GM23338 (cell line): ENCODE results near the gene STON2. TPM values are rescaled to one million over a fixed set of nuclear protein-coding genes. Genes with fewer than 3 reads are reported as not detected.

ENCODE experiments used
- ATAC-seq: fragments of 200-7000 bp; cut with Tn5 transposase; 3 replicates; pipeline ENCODE4 v1.9.1; 2020
- DNase-seq: peaks from one replicate; pipeline ENCODE4 v3.0.0-alpha.2; 2015; ENCODE audit warnings: low spot score
- H2AFZ ChIP-seq: fragments of 200-600 bp; sonication (generic); 2 replicates; pipeline ENCODE4 v1.8.0; 2016; ENCODE audit warnings: antibody characterized with exemption, mild to moderate bottlenecking, moderate library complexity
- H3F3A ChIP-seq: fragments of 200-600 bp; sonication (generic); replicated peaks from 2 replicates; pipeline ENCODE4 v1.8.0; 2017; ENCODE audit warnings: antibody characterized with exemption, mixed run types, low read depth
- H3K27ac ChIP-seq: fragments of 200-600 bp; sonication (generic); 2 replicates; pipeline ENCODE4 v1.6.1; 2016; ENCODE audit warnings: low read depth
- H3K27me3 ChIP-seq: fragments of 200-600 bp; sonication (generic); 2 replicates; pipeline ENCODE4 v1.8.0; 2016; ENCODE audit warnings: mild to moderate bottlenecking, mixed run types, moderate library complexity; ENCODE audit not compliant: insufficient read depth
- H3K36me3 ChIP-seq: fragments of 200-600 bp; sonication (generic); 2 replicates; pipeline ENCODE4 v1.8.0; 2016; ENCODE audit warnings: mild to moderate bottlenecking; ENCODE audit not compliant: insufficient read depth
- H3K4me1 ChIP-seq: fragments of 200-600 bp; sonication (generic); 2 replicates; pipeline ENCODE4 v1.8.0; 2016; ENCODE audit warnings: mild to moderate bottlenecking, moderate library complexity; ENCODE audit not compliant: insufficient read depth
- H3K4me2 ChIP-seq: fragments of 200-600 bp; sonication (generic); 2 replicates; pipeline ENCODE4 v1.7.1; 2017; ENCODE audit warnings: mixed run types
- H3K4me3 ChIP-seq: fragments of 200-600 bp; sonication (generic); 2 replicates; pipeline ENCODE4 v1.6.1; 2016; ENCODE audit warnings: mixed run types
- H3K79me2 ChIP-seq: fragments of 200-600 bp; sonication (generic); replicated peaks from 2 replicates; pipeline ENCODE4 v1.8.0; 2017; ENCODE audit warnings: mild to moderate bottlenecking; ENCODE audit not compliant: insufficient read depth
- H3K9me2 ChIP-seq: fragments of 200-600 bp; sonication (generic); 2 replicates; pipeline ENCODE4 v1.8.0; 2017; ENCODE audit not compliant: insufficient read depth
- H4K20me1 ChIP-seq: fragments of 200-600 bp; sonication (generic); replicated peaks from 2 replicates; pipeline ENCODE4 v1.8.0; 2017; ENCODE audit warnings: mild to moderate bottlenecking; ENCODE audit not compliant: insufficient read depth
- H3K27ac Mint-ChIP-seq: 2 replicates; pipeline ENCODE4 v1.8.0; 2020; ENCODE audit warnings: inconsistent platforms, mild to moderate bottlenecking, moderate library complexity, mixed read lengths
- H3K27me3 Mint-ChIP-seq: 3 replicates; pipeline ENCODE4 v1.8.0; 2022; ENCODE audit warnings: low read depth, mild to moderate bottlenecking, moderate library complexity, mixed read lengths, inconsistent platforms; ENCODE audit not compliant: insufficient read depth, poor library complexity
- H3K36me3 Mint-ChIP-seq: 3 replicates; pipeline ENCODE4 v1.8.0; 2021; ENCODE audit warnings: low read depth, mild to moderate bottlenecking, inconsistent platforms, moderate library complexity, mixed read lengths
- H3K4me1 Mint-ChIP-seq: 3 replicates; pipeline ENCODE4 v1.8.0; 2020; ENCODE audit warnings: mild to moderate bottlenecking, inconsistent platforms, mixed read lengths
- H3K4me3 Mint-ChIP-seq: 3 replicates; pipeline ENCODE4 v1.8.0; 2021; ENCODE audit warnings: moderate library complexity, mild to moderate bottlenecking, inconsistent platforms, mixed read lengths
- H3K9me3 Mint-ChIP-seq: 3 replicates; pipeline ENCODE4 v1.8.0; 2020; ENCODE audit warnings: moderate library complexity, mild to moderate bottlenecking, inconsistent platforms, mixed read lengths
- CREB1 ChIP-seq: fragments of 250-450 bp; sonication (Bioruptor Pico); IDR thresholded peaks from 2 replicates; pipeline ENCODE4 v1.5.0; 2020; ENCODE audit warnings: low read depth, mild to moderate bottlenecking, moderate library complexity
- EZH2 ChIP-seq: fragments of 200-600 bp; sonication (generic); IDR thresholded peaks from one replicate; pipeline ENCODE4 v1.8.0; 2017; ENCODE audit warnings: antibody characterized with exemption, mild to moderate bottlenecking, low read depth; ENCODE audit not compliant: unreplicated experiment
- EZH2phosphoT487 ChIP-seq: fragments of 200-600 bp; sonication (generic); IDR thresholded peaks from one replicate; pipeline ENCODE4 v1.8.1; 2018; ENCODE audit warnings: antibody characterized with exemption; ENCODE audit not compliant: unreplicated experiment
- JUNB ChIP-seq: IDR thresholded peaks from one replicate; pipeline ENCODE4 v1.6.1; 2016; ENCODE audit warnings: antibody characterized with exemption; ENCODE audit not compliant: unreplicated experiment
- NANOG ChIP-seq: IDR thresholded peaks from 2 replicates; pipeline ENCODE4 v1.6.1; 2016; ENCODE audit warnings: antibody characterized with exemption, borderline replicate concordance
- POLR2AphosphoS5 ChIP-seq: IDR thresholded peaks from 2 replicates; pipeline ENCODE4 v1.6.1; 2016; ENCODE audit warnings: antibody characterized with exemption, low read depth
- STAT1 ChIP-seq: IDR thresholded peaks from one replicate; pipeline ENCODE4 v1.6.1; 2016; ENCODE audit warnings: antibody characterized with exemption; ENCODE audit not compliant: unreplicated experiment
- ZNF114 ChIP-seq: fragments of 250-450 bp; sonication (Bioruptor Pico); IDR thresholded peaks from 2 replicates; pipeline ENCODE4 v1.5.0; 2020; ENCODE audit warnings: mild to moderate bottlenecking, moderate library complexity
- polyA plus RNA-seq: library from polyadenylated mRNA; unstranded; fragments of >200 nt; fragmentation: Nextera tagmentation; extraction: Ambion mirVana; gene quantifications from 2 replicates; pipeline ENCODE4 v1.2.1, GENCODE V29; 2016
- total RNA-seq: library from RNA; depleted of rRNA; stranded (reverse); fragments of >200 nt; shearing (Covaris generic); gene quantifications from 2 replicates; pipeline ENCODE4 v1.2.3, GENCODE V29; 2014
- TF ChIP-seq, protein P1 (sequence below): IDR thresholded peaks from 2 replicates; pipeline ENCODE4 v1.6.1; 2016; ENCODE audit warnings: antibody characterized with exemption
- TF ChIP-seq, protein P2 (sequence below): fragments of 250-450 bp; sonication (Bioruptor Pico); IDR thresholded peaks from 2 replicates; pipeline ENCODE4 v1.5.0; 2020; ENCODE audit warnings: mild to moderate bottlenecking, moderate library complexity

STON2 gene
- total and polyA plus RNA-seq, 2 experiments from 2014 or later = 8.2 to 71.0 TPM

DNA sequence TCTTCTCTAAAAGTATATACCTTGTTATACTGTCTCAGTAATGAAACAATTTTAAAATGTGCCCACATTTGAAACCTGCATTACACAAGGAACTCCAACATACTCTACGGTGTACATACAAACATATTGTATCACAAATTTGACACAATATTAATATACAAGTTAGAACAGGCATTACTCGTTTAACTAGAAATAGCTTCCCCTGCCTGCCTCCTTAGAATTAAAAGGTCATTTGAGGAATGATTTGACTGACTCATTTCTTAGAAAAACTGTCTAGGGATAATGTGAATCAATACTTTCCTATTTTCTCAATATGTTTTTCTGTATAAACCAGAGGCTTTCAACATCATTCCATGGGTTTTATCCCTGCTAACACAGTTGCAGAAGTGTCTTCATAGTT, 73.7 kb downstream of the STON2 start:
- Mint-ChIP-seq H3K4me1 (peaks cover 51% of the 10 kb centered on the region), H3K27ac (no peak overlapping the region), H3K27me3 (no peaks in the 10 kb centered on the region), H3K36me3 (0 out of 3 replicates have a peak, but pooled peaks cover 3% of the 10 kb centered on the region), H3K4me3 (no peak overlapping the region), H3K9me3 (no peaks in the 10 kb centered on the region)
- TF ChIP-seq, protein P1, sequence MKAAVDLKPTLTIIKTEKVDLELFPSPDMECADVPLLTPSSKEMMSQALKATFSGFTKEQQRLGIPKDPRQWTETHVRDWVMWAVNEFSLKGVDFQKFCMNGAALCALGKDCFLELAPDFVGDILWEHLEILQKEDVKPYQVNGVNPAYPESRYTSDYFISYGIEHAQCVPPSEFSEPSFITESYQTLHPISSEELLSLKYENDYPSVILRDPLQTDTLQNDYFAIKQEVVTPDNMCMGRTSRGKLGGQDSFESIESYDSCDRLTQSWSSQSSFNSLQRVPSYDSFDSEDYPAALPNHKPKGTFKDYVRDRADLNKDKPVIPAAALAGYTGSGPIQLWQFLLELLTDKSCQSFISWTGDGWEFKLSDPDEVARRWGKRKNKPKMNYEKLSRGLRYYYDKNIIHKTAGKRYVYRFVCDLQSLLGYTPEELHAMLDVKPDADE = no peak
- Histone ChIP-seq H3F3A (no peaks in the 10 kb centered on the region), H3K4me1 (peaks cover 30% of the 10 kb centered on the region), H3K4me2 (no peak overlapping the region), H3K36me3 (no peaks in the 10 kb centered on the region), H3K27ac (no peak overlapping the region), H4K20me1 (no peaks in the 10 kb centered on the region; the same call in 1 of the 2 replicates), H2AFZ (no peak overlapping the region), H3K27me3 (no peaks in the 10 kb centered on the region), H3K4me3 (no peak overlapping the region), H3K79me2 (peaks cover 7% of the 10 kb centered on the region; the same call in 1 of the 2 replicates), H3K9me2 (0 out of 2 replicates have a peak, but pooled peaks cover 2% of the 10 kb centered on the region)
- DNase-seq (no peak), ATAC-seq (no peak)

DNA sequence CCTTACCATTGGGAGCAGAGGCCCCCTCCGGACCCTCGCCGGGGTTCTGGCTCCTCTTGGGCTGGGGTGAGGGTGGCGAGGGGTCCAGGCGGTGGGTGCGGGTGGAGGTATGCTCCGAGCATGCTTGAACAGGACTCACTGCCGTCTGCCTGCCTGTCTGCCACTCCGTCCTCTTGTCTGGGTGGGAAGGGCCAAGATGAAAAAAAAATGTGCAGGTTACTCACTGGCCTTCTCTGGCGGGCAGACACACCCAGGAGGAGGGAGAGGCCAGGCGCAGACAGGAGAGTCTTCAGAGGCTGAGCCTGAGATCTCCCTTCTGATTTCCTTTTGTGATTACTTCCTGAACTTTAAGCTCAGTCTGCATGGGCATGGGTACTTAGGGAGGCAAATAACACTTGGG, 76.1 kb downstream of the STON2 start:
- Histone ChIP-seq H3K4me3 (peak overlapping the region; percentile 44), H4K20me1 (no peaks in the 10 kb centered on the region; the same call in 1 of the 2 replicates), H3F3A (no peaks in the 10 kb centered on the region), H3K27me3 (no peaks in the 10 kb centered on the region), H3K79me2 (peaks cover 7% of the 10 kb centered on the region; the same call in 1 of the 2 replicates), H3K4me2 (peak overlapping the region; percentile 73), H3K4me1 (peaks cover 30% of the 10 kb centered on the region), H2AFZ (no peak overlapping the region), H3K27ac (peak overlapping the region; percentile 13; the same call in 1 of the 2 replicates), H3K36me3 (no peaks in the 10 kb centered on the region), H3K9me2 (0 out of 2 replicates have a peak, but pooled peaks cover 3% of the 10 kb centered on the region)
- Mint-ChIP-seq H3K9me3 (peaks cover 14% of the 10 kb centered on the region), H3K36me3 (peaks cover 18% of the 10 kb centered on the region), H3K4me3 (peak overlapping the region; percentile 68), H3K27ac (peak overlapping the region; percentile 72; the same call in 1 of the 2 replicates), H3K27me3 (peaks cover 2% of the 10 kb centered on the region), H3K4me1 (peaks cover 47% of the 10 kb centered on the region)
- peak; percentile 77 for DNase-seq
- TF ChIP-seq EZH2phosphoT487 (no peak), POLR2AphosphoS5 (no peak), STAT1 (no peak), EZH2 (no peak), CREB1 (CRISPR knock-in tag) (no peak), ZNF114 (CRISPR knock-in tag) (no peak), JUNB (no peak), NANOG (no peak)
- TF ChIP-seq, protein P1 = no peak
- TF ChIP-seq, protein P2, sequence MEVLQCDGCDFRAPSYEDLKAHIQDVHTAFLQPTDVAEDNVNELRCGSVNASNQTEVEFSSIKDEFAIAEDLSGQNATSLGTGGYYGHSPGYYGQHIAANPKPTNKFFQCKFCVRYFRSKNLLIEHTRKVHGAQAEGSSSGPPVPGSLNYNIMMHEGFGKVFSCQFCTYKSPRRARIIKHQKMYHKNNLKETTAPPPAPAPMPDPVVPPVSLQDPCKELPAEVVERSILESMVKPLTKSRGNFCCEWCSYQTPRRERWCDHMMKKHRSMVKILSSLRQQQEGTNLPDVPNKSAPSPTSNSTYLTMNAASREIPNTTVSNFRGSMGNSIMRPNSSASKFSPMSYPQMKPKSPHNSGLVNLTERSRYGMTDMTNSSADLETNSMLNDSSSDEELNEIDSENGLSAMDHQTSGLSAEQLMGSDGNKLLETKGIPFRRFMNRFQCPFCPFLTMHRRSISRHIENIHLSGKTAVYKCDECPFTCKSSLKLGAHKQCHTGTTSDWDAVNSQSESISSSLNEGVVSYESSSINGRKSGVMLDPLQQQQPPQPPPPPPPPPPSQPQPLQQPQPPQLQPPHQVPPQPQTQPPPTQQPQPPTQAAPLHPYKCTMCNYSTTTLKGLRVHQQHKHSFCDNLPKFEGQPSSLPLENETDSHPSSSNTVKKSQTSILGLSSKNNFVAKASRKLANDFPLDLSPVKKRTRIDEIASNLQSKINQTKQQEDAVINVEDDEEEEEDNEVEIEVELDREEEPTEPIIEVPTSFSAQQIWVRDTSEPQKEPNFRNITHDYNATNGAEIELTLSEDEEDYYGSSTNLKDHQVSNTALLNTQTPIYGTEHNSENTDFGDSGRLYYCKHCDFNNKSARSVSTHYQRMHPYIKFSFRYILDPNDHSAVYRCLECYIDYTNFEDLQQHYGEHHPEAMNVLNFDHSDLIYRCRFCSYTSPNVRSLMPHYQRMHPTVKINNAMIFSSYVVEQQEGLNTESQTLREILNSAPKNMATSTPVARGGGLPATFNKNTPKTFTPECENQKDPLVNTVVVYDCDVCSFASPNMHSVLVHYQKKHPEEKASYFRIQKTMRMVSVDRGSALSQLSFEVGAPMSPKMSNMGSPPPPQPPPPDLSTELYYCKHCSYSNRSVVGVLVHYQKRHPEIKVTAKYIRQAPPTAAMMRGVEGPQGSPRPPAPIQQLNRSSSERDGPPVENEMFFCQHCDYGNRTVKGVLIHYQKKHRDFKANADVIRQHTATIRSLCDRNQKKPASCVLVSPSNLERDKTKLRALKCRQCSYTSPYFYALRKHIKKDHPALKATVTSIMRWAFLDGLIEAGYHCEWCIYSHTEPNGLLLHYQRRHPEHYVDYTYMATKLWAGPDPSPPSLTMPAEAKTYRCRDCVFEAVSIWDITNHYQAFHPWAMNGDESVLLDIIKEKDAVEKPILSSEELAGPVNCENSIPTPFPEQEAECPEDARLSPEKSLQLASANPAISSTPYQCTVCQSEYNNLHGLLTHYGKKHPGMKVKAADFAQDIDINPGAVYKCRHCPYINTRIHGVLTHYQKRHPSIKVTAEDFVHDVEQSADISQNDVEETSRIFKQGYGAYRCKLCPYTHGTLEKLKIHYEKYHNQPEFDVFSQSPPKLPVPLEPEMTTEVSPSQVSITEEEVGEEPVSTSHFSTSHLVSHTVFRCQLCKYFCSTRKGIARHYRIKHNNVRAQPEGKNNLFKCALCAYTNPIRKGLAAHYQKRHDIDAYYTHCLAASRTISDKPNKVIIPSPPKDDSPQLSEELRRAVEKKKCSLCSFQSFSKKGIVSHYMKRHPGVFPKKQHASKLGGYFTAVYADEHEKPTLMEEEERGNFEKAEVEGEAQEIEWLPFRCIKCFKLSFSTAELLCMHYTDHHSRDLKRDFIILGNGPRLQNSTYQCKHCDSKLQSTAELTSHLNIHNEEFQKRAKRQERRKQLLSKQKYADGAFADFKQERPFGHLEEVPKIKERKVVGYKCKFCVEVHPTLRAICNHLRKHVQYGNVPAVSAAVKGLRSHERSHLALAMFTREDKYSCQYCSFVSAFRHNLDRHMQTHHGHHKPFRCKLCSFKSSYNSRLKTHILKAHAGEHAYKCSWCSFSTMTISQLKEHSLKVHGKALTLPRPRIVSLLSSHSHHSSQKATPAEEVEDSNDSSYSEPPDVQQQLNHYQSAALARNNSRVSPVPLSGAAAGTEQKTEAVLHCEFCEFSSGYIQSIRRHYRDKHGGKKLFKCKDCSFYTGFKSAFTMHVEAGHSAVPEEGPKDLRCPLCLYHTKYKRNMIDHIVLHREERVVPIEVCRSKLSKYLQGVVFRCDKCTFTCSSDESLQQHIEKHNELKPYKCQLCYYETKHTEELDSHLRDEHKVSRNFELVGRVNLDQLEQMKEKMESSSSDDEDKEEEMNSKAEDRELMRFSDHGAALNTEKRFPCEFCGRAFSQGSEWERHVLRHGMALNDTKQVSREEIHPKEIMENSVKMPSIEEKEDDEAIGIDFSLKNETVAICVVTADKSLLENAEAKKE (CRISPR knock-in tag) = no peak
- peak; percentile 95 for ATAC-seq
